Right ventricle myocardium inferior (tissue), 1 donor: ENCODE data around the gene TCEANC2. TPM values are rescaled to one million over a fixed set of nuclear protein-coding genes. Genes with fewer than 3 reads are reported as not detected.
"Not testable (repeated sequence)": the region's sequence is repeated elsewhere in the genome, so short reads cannot be mapped to it uniquely, and the experiment has no call there.

ENCODE experiments used
- ATAC-seq: fragments of 200-7000 bp; cut with Tn5 transposase; one replicate; pipeline ENCODE4 v1.9.1; 2020; ENCODE audit warnings: mild to moderate bottlenecking, moderate library complexity
- DNase-seq: peaks from one replicate; pipeline ENCODE4 v3.0.0; 2021; ENCODE audit errors: missing footprints
- intact Hi-C: fragments of 100-400 bp; cut with DNase I; formaldehyde crosslinking; loops from one replicate; pipeline ENCODE4 v1.11.0; 2022
- total RNA-seq: library from RNA; stranded (reverse); fragmentation: NEBNext Ultra II Directional; extraction: Animal tissue kit (Norgen Biotek cat#: 25700); gene quantifications from one replicate; pipeline ENCODE4 v1.2.1, GENCODE V29; 2021
- donor health status: DM: no; HTN: yes; CAD: no; lungs with severe emphysema.

The TCEANC2 gene
- total RNA-seq, 1 donor from 2014 or later, result 4.7 TPM

GRCh38 chr1:54070171-54070837 is 16.9 kb downstream of the TCEANC2 start:
- ATAC-seq (peak; percentile 54), DNase-seq (no peak)
- intact Hi-C loops, result loop anchor here (1.0 to 10.0 kb wide), 2 partner anchors 334 to 419 kb away; partner anchors contain the start of gene SSBP3

GRCh38 chr1:54077359-54077758 is 24.0 kb downstream of the TCEANC2 start:
- ATAC-seq (no peak), DNase-seq (no peak)
- intact Hi-C loops, result loop anchor here (10.0 kb wide), 1 partner anchor 327 kb away; the partner anchor contains the start of gene SSBP3

DNA sequence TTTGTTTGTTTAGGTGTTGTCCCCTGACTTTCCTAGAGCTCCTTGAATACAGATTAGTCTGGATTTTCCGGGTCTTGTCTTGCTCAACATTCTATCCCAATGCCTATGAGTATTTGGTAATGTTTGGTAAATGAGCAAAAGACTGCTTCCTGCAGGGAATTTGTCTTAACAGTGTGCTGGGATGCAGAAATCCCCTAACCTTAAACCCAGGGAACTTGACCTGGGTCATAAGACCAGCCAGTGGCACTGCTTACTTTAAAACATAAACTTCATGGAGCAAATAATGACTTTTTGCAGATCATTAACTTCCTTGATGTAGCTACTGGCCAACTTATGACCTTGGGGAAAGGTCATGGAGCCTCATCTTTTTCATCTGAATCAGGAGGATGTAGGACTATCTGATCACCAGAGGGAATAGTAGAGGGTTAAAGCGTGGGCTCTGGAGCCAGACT is 27.2 kb downstream of the TCEANC2 start:
- intact Hi-C loops, result no loop called here
- no peak for DNase-seq

DNA sequence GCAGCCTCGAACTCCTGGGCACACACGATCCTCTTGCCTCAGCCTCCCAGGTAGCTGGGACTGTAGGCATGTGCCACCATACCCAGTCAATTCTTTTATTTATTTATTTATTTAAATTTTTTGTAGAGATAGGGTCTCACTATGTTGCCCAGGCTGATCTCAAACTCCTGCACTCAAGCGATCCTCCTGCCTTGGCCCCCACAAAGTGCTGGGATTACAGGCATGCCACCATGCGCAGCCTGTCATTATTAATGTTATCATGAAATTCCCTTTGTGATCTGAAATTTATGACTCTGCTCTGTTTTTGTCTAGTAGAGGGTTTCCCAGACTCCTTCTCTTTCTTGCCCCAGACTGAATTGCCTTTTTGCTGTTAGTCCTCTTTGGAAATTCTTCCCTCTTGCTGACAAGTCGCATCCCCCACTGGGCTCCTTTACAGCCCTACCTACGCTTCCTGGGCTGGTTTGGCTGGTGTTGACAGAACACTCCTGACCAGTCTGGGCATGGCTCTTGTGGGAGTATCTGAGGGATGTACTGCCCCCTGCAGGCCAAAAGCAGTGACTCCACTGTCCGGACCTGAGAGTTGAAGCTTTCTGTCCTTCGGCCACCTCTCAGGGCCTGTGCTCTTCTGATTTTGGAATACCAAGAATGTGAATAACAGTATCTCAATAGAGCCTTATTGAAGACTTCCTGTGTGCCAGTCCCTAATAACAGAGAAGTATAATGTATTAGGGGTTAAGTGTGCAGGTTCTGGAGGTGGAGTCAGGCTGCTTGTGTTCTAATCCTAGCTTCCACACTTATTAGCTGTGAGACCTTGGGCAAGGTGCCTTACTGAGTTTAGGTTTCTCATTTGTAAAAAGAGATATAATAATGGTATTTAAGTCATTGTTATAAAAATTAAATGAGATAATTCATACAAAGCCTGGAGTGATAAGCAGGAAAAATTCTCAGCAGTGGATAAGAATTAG is 28.2 kb downstream of the TCEANC2 start:
- ATAC-seq, result peak; percentile 63
- no peak for DNase-seq
- intact Hi-C loops, result no loop called here

More for the DNA sequence above, 27.2 kb downstream of the TCEANC2 start:
- no peak for ATAC-seq

DNA sequence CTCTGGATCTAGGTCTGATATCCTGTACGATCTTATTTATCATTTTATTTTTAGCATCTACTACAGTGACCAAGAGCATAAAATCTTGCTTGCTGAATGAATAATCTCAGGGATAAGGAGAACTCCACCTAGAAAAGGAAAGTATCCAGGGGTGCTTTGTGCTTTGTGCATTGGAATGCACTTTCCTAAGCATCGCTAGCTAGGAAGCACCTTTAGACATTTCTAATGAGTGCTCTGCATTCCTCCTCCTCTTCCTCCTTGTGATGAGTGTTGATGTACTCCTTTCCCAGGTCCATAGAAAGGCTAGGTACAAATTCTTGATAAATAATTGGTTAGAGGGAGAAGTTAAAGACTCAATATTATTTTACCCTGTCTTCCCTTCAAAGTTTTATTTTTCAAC is 31.4 kb downstream of the TCEANC2 start:
- DNase-seq, result no peak
- intact Hi-C loops, result no loop called here

DNA sequence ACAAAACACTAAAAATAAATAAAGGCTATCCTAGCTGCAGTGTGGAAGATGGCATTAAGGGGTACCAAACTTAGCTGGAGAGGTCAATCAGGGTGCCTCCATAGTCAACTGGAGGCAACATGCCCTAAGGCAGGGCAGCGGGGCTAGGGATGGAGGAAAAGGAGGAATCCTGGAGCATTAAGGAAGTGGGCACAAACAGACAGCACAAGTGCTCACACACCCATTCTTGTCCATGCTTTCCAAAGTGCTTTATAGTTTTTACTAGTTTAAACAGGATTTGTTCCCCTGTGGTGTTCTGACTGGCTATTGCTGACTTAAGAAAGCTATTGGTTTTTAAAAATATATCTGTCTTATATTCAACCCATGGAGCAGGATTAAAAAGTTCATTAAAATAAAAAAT is 33.3 kb downstream of the TCEANC2 start:
- DNase-seq (no peak), ATAC-seq (no peak)
- intact Hi-C loops, result no loop called here

More for the DNA sequence above, 31.4 kb downstream of the TCEANC2 start:
- no peak for ATAC-seq

DNA sequence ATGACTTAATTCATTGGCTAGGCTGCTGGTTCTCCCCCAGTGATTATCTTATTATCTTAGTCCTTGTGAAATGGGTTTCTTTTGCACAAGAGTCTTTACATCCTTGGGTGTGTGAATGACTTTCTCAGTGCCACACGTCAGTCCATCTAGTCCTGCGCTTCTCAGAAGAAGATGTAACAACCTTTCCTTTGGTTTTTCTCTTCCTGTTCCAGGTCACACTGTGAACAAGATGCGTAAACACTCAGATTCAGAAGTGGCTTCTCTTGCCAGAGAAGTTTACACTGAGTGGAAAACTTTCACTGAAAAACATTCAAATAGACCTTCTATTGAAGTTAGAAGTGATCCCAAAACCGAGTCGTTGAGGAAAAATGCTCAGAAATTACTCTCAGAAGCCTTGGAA is 35.0 kb downstream of the TCEANC2 start:
- intact Hi-C loops, result no loop called here
- DNase-seq (no peak), ATAC-seq (no peak)

- ATAC-seq (no peak), DNase-seq (no peak)
- intact Hi-C loops, result no loop called here
Measured at GRCh38 chr1:54091666-54092065, 38.3 kb downstream of the TCEANC2 start.

DNA sequence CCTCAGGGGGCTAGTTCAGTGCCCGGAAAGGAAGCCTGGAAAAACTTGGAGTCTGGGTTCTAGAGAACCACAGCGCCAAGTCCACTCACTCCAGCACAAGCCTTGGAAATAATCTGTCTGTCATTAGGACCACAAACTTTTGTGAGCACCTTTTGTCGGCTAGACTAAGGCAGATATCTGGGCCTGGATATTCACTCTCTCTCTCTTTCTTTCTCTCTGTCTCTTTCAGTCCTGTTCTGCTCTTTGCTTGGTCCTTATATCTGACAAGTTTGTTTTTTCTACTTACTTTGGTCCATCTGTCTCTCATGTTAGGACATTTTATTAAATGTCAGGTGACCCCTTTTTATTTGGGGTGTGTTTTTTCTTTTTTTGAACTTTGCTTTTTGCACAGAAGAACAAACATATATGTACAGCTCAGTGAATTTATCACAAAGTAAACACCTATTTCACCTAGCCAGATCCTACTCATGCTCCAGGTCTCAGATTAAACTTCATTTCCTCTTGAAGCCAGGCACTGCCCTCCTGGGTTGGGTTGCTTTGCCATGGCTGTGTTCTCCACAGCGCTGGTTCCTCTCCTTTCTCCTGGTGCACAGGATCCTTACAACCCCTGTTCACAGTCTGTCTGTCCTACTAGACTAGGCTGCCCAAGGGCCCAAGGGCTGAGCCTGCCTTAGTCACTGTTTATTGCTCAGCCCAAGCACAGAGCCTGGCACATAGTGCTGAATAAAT is 40.8 kb downstream of the TCEANC2 start:
- DNase-seq (no peak), ATAC-seq (no peak)
- intact Hi-C loops, result no loop called here

GRCh38 chr1:54094730-54095105 is 41.3 kb downstream of the TCEANC2 start:
- intact Hi-C loops, DNase-seq: not testable (repeated sequence)

DNA sequence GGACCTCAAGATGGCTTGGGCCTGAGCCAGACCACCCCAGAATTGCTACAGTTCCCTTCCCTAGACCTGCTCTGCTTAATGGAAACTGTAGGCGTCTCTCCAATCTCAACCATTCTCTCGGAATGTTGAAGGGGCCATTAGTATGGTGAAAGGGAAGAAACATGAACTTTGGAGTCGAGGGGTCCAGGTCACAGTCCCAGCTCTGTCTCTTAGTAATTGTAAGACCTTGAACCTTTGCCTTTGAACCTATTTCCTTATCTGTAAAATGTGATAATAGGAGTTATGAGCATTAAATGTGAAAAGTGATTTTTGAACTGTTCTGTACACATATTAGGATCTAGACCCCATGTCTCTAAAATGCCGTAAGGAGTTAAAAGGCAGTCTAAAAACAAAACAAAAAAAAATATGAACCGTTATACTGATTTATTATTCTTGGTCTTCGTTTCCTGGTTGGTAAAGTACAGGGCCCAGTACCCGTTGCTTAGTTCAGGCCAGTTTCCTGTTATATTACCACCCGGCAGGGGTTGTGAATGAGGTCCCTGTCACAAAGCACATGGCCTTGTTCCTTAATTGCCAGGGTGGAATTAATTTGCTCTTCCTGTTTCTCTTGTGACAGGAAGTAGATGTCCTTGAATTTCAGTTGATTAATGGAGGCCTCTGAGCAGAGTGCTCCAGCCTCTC is 42.3 kb downstream of the TCEANC2 start:
- ATAC-seq, result peak; percentile 23
- intact Hi-C loops, result no loop called here
- DNase-seq, result no peak

More at GRCh38 chr1:54094730-54095105, 41.3 kb downstream of the TCEANC2 start:
- ATAC-seq, result not testable (repeated sequence)

- DNase-seq (no peak), ATAC-seq (no peak)
- intact Hi-C loops, result no loop called here
Measured at GRCh38 chr1:54096227-54096876, 42.9 kb downstream of the TCEANC2 start.

DNA sequence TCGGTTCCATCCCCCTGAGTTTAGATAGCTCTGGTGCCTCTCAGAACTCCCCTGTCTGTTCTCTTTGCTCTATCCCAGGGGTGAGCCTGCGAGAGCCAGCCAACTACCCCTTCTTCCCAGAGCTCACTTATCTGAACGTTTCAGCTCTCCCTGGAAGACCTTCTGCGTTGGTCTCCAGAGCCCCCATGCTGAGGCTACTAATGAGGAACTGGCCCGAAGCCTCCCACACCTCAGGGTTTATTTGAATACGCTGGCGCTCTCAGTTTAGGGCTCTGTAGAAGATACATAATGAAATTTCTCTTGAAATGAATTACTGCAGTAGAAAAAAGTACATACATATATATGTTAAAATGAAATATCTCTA is 43.5 kb downstream of the TCEANC2 start:
- intact Hi-C loops, result no loop called here
- ATAC-seq (no peak), DNase-seq (no peak)

DNA sequence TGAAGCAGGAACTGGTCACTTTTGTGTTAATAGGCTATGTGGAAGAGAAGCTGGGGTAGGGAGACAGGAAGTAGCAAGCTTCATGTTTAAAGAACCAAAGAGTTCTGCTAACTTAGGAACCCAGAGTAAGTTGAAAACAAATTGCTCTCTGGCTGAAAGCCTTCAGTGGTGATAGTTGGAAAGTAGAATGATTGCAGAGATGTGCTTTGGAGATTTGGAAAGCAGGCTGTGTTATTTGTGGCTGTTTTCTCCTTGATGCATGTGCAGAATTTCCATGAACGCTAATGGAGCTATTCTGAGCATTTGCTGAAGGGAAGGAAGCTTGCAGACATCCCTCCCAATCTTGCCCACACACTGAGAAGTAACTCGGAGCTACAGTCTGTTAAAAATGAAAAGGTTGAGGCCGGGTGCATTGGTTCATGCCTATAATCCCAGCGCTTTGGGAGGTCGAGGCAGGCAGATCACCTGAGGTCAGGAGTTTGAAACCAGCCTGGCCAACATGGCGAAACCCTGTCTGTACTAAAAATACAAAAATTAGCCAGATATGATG is 45.7 kb downstream of the TCEANC2 start:
- intact Hi-C loops, result no loop called here
- ATAC-seq (no peak), DNase-seq (no peak)

DNA sequence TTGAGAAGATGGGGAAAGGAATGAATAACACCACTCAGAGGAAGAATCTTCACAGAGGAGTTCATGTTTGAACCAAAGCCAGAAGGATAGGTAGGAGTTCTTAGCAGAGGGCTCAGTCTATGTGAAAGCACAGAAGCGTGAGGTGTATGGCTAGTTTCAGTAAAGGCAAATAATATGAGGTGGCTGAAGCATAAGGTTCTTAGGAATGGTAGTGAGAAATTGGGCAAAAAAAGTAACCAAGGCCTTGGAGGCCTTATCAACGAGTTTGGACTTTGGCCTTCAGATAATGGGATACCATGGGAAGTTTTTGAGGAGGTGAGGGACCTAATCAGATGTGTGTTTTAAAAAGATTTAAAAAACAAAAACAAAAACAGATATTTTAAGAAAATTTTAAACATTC is 47.1 kb downstream of the TCEANC2 start:
- DNase-seq (no peak), ATAC-seq (no peak)
- intact Hi-C loops, result no loop called here

GRCh38 chr1:54103414-54103813 is 50.0 kb downstream of the TCEANC2 start:
- DNase-seq, result no peak
- intact Hi-C loops, result no loop called here
- no peak for ATAC-seq

GRCh38 chr1:54104613-54105012 is 51.2 kb downstream of the TCEANC2 start:
- ATAC-seq, intact Hi-C loops, DNase-seq: not testable (repeated sequence)

- intact Hi-C loops, result no loop called here
- ATAC-seq, result no peak
- DNase-seq, result no peak
Measured at GRCh38 chr1:54105080-54105479, 51.7 kb downstream of the TCEANC2 start.
